Measurements from ENCODE around the gene RGSL1.

RGSL1 gene

DNA sequence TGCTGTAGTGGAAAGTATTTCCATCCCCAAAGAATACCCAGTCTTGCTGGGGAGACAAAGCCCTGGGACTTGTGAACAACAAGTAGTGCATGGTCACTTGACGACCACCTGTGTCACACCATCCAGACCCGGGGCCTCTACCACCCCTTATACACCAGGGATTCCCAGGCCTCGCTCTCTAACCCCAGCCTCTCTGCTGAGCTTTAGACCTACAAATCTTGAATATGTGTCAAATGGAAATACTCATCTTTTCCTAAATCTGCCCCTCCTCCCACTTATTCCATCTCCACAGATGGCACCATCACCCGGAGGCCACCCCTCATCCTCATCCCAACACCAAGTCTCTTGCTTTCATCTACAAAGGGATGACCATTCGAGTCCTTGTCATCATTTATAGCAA lies 140.0 kb downstream of the RGSL1 start:
- DNase-seq = no peak

DNA sequence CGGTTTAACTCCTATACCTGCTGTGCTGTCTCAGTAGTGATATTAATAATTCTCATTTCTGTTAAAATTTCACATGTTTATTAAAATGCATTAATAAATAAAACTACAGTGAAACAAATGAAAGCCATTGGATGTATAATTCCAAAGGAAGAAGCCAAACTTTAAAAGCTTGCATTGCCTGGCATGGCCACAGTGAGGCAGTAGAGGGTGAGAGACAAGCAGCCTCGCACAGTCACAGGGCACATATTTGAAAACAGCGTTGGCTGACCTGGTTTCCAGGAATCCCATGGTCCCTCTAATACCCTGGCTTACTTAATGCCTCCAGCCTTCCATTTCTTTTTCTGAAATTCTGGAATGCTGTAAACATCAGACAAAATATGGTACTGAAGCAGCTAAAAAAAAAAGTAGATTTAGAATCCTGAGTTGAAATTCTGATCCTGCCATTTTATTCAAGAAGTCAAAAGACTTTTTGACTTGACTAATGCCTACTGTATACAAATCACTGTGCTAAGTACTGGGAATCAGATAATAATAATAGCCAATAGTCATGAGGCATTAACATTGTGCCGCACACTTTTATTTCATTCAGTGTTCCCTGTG lies 145.8 kb downstream of the RGSL1 start:
- DNase-seq = peak; percentile 49

- no peak for DNase-seq
These were observed 147.0 kb downstream of the RGSL1 start for GRCh38 chr1:182596934-182597333.

DNA sequence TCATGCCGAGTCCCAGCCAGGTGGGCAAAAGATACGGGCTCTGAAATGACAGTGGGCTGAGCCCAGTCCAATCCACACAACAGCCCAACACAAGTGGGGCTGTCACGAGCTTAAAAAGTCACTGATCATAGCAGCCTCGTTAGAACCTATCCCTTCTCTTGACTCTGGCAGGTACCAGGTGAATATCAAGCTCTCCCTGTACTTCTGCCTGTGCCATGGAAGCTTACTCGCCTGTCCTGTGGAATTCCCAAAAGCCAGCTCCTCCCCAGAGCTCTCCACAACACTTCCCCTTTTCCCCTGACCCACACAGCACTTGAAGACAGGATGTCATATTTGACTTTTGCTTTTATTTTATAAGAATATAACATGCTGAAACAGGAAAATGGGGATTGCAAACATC lies 148.3 kb downstream of the RGSL1 start:
- DNase-seq = no peak

GRCh38 chr1:182599339-182599738 lies 149.4 kb downstream of the RGSL1 start:
- no peak for DNase-seq

DNA sequence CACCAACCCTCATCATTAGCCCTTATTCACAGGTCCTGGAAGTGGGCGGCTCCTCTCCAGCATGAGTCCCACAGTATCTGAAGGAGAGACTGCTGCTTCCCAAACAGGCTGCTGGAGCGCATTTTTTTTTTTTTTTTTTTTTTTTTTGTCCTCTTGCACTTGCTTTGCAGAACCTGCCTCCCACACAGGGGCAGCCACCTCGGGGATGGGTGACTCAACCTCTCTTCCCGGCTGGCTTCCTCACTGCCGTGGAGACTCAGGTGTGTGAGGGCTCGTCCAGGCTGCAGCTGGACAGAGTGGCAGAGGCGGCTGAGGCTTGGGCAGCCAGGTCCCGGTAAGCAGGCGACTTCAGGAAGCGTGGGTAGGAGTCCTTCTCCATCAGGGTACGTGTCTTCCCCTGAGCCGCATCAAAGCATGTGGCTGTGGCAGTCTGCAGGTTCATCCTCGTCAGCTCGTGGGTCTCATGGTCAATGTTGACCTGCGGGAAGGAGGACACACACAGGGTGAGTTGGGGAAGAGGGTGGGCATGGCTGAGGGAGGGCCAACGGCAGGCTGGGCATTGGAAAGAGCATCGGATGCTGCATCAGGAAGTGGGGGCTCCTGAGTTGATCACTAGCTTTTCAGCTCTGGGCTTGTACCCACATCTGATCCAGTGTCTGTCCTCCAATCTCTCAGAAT lies 150.2 kb downstream of the RGSL1 start:
- DNase-seq = no peak

GRCh38 chr1:182600745-182601415 lies 150.9 kb downstream of the RGSL1 start:
- DNase-seq = no peak

DNA sequence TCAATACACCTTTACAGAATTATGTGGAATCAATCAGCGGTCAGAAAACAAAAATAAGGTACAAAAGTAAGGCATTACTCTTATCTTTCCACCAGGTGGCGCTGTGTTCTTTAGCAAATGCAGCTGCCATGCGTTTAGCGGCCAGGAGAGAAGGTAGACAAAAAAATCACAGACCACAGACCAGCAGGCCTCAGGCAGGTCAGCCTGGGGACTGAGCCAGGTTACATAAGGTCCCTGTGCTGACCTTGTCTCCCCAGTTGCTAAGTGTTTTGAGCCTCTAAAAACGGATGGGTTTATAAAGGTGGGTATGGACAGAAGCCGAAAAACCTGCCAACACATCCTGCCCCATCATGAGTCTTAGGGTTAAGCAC lies 151.5 kb downstream of the RGSL1 start:
- peak; percentile 71 for DNase-seq

DNA sequence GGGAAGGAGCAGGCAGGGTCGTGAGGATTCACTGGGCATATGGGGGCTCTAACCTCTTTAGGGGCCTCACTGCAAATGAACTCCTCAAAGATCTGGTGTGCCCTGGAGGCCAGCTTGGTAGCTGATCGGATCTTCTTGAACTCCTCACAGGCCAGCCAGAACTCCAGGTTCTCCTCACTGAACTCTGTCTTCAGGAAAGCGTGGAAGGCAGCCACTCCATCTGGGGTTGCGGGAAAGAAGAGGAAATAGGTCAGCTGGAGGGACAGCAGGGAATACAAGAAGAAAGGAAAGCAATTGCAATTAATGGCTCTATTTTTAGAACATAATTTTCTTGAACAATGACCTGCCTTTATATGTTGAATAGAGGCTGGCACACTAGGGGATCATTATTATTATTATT lies 152.0 kb downstream of the RGSL1 start:
- DNase-seq = no peak

DNA sequence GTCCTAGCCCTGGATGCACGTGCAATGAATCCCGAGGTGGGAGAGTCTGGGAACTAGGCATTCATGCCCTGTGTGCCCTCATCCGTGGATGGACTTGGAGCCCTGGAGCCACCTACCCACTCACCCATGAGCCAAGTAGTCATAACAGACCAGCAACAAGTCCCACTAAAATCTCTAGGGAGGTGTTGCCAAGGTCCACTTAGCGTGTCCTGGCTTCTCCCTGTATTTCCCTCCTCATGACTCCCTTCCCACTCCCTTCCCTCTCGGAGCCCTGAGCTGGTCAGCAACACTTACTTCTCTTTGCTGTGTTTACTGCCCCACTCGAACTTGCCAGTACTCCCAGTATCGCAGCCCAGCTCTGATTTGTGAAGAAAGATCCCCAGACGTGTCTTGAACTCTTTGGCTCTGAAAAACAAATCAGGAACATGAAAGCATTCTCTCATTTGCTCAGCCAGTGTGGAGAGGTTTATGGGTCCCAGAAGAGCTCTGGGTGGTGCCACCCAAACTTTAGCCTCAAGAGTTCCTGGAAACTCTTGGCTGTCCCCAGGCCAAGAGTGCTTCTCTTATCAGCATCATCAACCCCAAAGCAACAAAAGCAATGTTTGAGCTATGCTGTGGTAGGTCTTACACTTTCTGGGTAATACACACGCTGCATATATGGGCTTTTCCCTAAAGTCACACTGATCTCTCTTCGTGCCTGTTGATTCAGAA lies 153.1 kb downstream of the RGSL1 start:
- DNase-seq = peak; percentile 44

GRCh38 chr1:182603646-182604174 lies 153.8 kb downstream of the RGSL1 start:
- no peak for DNase-seq

DNA sequence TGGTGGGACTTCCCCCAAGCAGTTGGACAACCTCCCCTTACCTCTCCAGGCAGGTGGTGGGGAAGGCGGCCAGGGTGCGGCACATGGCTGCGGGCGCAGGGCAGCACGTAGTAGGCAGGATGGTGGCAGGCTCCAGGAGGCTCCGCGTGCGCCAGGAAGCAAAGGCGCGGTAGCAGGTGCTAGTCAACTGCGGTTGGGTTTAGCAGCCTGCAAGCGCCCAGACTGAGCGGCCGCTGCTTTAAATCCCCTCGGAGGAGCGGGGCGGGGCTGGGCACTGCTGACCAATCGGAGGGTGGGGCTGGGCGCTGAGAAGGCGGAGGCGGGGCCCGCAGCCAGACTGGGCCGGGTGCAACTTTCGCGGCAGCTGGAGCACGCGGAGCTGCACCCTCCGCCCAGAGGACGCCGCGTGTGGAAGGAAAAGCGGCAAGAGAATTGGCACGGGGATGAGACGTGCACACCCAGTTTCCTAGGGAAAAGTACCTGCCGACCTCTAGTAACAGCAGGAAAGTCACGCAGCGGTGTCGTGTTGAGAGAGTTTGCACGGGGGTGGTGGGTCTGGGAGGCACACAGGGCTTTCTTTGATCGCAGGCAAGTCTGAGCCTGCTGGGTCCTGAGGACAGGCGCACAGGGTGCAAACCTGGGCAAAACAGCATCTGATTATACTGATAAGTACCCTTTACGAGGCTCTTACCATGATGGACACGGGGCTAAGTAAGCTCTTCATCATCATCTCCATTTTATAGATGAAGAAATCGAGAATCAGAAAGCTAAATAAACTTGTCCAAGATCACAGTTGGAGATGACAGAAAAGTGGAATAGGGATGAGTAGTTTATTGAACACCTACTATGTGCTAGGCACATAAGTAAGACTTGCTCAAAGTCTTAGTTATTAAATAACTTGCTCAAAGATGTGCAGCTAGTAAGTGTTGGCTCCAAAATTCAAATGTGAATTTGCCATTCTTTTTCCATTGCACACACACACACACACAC lies 154.5 kb downstream of the RGSL1 start, which contains the start of gene RGS16:
TSS of gene RGS16 (minus strand) at position 215 of the 990 bp plus-strand sequence. CDS start at position 85, 130 bp downstream.
- DNase-seq = peak; percentile 84

- no peak for DNase-seq
These were observed 157.6 kb downstream of the RGSL1 start for GRCh38 chr1:182607566-182607965.

DNA sequence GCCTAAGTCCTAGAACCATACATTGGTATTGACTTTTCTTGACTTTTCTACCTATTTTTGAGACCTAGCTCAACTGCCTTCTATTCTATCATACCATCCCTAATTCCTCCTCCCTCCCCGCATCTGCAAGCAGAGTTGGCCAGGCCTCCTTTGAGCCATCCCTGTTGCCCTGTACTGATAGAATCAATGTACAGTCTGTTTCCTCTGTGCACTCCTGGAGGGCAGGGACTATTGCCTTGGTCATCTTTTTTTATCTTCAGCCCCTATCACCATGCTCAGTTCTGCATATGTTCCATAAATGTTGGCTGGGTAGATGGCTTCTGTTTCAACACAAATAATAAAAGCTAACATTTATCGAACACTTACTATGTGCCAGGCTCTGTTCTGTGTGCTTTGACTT lies 158.3 kb downstream of the RGSL1 start:
- DNase-seq = no peak

GRCh38 chr1:182608845-182609610 lies 159.1 kb downstream of the RGSL1 start:
- no peak for DNase-seq

Data from central memory CD4-positive, alpha-beta T cell (primary cell).